ENCODE measurements around the gene TMPO.
"Not testable (repeated sequence)": the region's sequence is repeated elsewhere in the genome, so short reads cannot be mapped to it uniquely, and the experiment has no call there.

Gene TMPO

DNA sequence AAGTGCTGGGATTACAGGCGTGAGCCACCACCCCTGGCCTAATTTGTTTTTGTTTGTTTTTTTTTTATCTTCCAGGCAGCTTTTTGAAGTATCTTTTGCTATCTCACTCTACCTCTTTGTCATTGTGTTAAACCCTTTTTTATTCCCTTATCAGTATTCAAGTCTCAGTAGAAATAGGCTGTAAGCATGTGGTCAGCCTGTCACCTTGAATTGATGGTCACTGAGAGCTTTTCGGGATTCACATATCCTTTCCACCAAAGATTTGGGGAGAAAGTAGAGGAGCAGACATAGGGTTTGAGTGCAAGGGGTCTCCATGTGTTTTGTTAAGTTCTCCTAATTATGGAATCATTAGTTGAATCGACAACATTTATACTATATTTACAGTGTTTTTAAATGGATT is 36.4 kb downstream of the TMPO start:
- peaks cover 45% of the 10 kb centered on the region for H3K36me3 ChIP-seq (ENCODE audit: low read depth)

DNA sequence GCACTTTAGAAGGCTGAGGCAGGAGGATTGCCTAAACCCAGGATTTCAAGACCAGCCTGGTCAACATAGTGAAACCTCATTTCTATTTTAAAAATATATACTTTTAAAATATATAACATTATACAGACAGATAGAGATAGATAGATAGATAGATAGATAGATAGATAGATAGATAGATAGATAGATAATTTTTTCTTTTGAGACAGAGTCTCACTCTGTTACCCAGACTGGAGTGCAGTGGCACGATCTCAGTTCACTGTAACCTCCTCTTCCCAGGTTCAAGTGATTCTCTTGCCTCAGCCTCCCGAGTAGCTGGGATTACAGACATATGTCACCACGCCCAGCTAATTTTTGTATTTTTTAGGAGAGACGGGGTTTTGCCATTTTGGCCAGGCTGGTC is 42.7 kb downstream of the TMPO start:
- H3K9me3 ChIP-seq (ENCODE audit: severe bottlenecking); H3K27ac ChIP-seq (ENCODE audit: poor library complexity, severe bottlenecking); H3K4me3 ChIP-seq (ENCODE audit: severe bottlenecking); ATAC-seq (ENCODE audit: low read depth); H3K36me3 ChIP-seq (ENCODE audit: low read depth); H3K4me1 ChIP-seq (ENCODE audit: insufficient read depth, poor library complexity, severe bottlenecking); H3K27me3 ChIP-seq (ENCODE audit: insufficient read depth, poor library complexity, severe bottlenecking); DNase-seq (ENCODE audit: low spot score): not testable (repeated sequence)

More for the DNA sequence above, 36.4 kb downstream of the TMPO start:
- no peak for ATAC-seq (ENCODE audit: low read depth)
- TF ChIP-seq, protein P1, sequence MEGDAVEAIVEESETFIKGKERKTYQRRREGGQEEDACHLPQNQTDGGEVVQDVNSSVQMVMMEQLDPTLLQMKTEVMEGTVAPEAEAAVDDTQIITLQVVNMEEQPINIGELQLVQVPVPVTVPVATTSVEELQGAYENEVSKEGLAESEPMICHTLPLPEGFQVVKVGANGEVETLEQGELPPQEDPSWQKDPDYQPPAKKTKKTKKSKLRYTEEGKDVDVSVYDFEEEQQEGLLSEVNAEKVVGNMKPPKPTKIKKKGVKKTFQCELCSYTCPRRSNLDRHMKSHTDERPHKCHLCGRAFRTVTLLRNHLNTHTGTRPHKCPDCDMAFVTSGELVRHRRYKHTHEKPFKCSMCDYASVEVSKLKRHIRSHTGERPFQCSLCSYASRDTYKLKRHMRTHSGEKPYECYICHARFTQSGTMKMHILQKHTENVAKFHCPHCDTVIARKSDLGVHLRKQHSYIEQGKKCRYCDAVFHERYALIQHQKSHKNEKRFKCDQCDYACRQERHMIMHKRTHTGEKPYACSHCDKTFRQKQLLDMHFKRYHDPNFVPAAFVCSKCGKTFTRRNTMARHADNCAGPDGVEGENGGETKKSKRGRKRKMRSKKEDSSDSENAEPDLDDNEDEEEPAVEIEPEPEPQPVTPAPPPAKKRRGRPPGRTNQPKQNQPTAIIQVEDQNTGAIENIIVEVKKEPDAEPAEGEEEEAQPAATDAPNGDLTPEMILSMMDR (IDR thresholded peaks at IDR 0.05; ENCODE audit: poor library complexity, severe bottlenecking) = no peak
- Histone ChIP-seq H3K4me1 (ENCODE audit: insufficient read depth, poor library complexity, severe bottlenecking) (no peaks in the 10 kb centered on the region), H3K4me3 (ENCODE audit: severe bottlenecking) (no peak overlapping the region), H3K27ac (ENCODE audit: poor library complexity, severe bottlenecking) (no peak overlapping the region), H3K9me3 (ENCODE audit: severe bottlenecking) (no peaks in the 10 kb centered on the region), H3K27me3 (ENCODE audit: insufficient read depth, poor library complexity, severe bottlenecking) (no peaks in the 10 kb centered on the region)
- no peak for DNase-seq (ENCODE audit: low spot score)

DNA sequence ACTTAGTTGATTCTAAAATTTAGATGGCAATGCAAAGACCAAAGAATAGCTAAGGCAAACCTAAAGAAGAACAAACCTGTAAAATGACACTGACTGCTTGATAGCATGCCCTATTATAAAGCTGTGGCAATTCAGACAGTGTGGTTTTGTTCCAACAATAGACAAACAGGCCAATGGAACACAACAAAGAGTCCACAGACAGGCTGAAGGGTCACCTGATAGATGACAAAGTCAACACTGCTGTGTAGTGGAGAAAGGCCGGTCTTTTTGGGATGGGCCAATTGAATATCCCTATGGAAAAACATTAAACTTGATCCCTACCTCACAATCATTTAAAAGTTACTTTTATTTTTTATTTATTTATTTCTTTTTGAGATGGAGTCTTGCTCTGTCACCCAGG is 44.3 kb downstream of the TMPO start:
- Histone ChIP-seq H3K36me3 (ENCODE audit: low read depth) (no peaks in the 10 kb centered on the region), H3K27me3 (ENCODE audit: insufficient read depth, poor library complexity, severe bottlenecking) (no peaks in the 10 kb centered on the region), H3K27ac (ENCODE audit: poor library complexity, severe bottlenecking) (no peak overlapping the region), H3K4me3 (ENCODE audit: severe bottlenecking) (no peak overlapping the region), H3K4me1 (ENCODE audit: insufficient read depth, poor library complexity, severe bottlenecking) (no peaks in the 10 kb centered on the region), H3K9me3 (ENCODE audit: severe bottlenecking) (no peaks in the 10 kb centered on the region)
- ATAC-seq (ENCODE audit: low read depth) (no peak), DNase-seq (ENCODE audit: low spot score) (no peak)
- TF ChIP-seq, protein P1 (IDR thresholded peaks at IDR 0.05; ENCODE audit: poor library complexity, severe bottlenecking) = no peak

DNA sequence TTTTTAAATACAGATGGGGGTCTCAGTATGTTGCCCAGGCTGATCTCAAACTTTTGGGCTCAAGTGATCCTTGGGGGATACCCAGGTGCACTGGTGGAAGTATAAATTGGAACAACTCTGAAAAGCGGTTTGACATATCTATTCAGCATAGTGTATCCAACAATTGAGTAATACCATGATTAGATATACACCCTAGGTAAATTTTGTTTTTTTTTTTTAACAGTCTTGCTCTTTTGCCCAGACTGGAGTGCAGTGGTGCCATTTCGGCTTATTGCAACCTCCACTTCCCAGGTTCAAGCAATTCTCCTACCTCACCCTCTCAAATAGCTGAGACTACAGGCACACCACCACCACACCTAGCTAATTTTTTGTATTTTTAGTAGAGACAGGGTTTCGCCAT is 46.5 kb downstream of the TMPO start:
- ATAC-seq (ENCODE audit: low read depth) = no peak
- H3K9me3 ChIP-seq (ENCODE audit: severe bottlenecking) = no peaks in the 10 kb centered on the region
- TF ChIP-seq, protein P1 (IDR thresholded peaks at IDR 0.05; ENCODE audit: poor library complexity, severe bottlenecking) = no peak
- H3K4me3 ChIP-seq (ENCODE audit: severe bottlenecking) = no peak overlapping the region
- no peaks in the 10 kb centered on the region for H3K27me3 ChIP-seq (ENCODE audit: insufficient read depth, poor library complexity, severe bottlenecking)
- H3K36me3 ChIP-seq (ENCODE audit: low read depth) = no peaks in the 10 kb centered on the region
- peaks cover 3% of the 10 kb centered on the region for H3K4me1 ChIP-seq (ENCODE audit: insufficient read depth, poor library complexity, severe bottlenecking)
- no peak for DNase-seq (ENCODE audit: low spot score)
- no peak overlapping the region for H3K27ac ChIP-seq (ENCODE audit: poor library complexity, severe bottlenecking)

DNA sequence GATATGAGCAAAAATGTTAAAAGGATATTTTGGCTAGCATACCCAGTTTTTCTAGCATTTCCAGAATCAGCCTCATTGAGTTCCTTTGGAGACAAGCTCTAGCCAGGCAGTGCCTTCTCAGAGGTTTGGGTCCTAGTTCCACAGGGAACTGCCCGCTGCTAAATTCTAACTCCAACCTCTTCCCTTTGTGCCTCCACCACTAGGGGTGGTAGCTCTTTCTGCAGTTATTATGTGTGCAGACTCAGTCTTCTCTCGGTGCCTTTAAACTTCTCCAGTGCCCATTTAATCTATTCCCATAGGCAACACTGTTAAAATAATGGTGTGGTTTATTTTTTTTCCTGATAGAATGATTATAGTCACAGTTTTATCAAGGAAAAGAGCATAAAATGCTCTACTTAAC is 56.6 kb downstream of the TMPO start:
- Histone ChIP-seq H3K9me3 (ENCODE audit: severe bottlenecking) (no peaks in the 10 kb centered on the region), H3K27ac (ENCODE audit: poor library complexity, severe bottlenecking) (no peak overlapping the region), H3K36me3 (ENCODE audit: low read depth) (no peaks in the 10 kb centered on the region), H3K4me1 (ENCODE audit: insufficient read depth, poor library complexity, severe bottlenecking) (no peaks in the 10 kb centered on the region), H3K27me3 (ENCODE audit: insufficient read depth, poor library complexity, severe bottlenecking) (no peaks in the 10 kb centered on the region), H3K4me3 (ENCODE audit: severe bottlenecking) (no peak overlapping the region)
- DNase-seq (ENCODE audit: low spot score) (no peak), ATAC-seq (ENCODE audit: low read depth) (peak; percentile 40; the same call in 1 of the 3 replicates)
- TF ChIP-seq, protein P1 (IDR thresholded peaks at IDR 0.05; ENCODE audit: poor library complexity, severe bottlenecking) = peak; percentile 24

All from RWPE2 (cell line).